Gastroesophageal sphincter (tissue), 3 donors: ENCODE data around the gene NLRC3.

Experiments
- POLR2A ChIP-seq, 2 donors: fragments of 450-650 bp; IDR thresholded peaks; one replicate each; pipeline ENCODE4 v1.6.1; 2017; ENCODE audit warnings: antibody characterized with exemption in 2 of 2, mild to moderate bottlenecking in 2 of 2, moderate library complexity in 1 of 2
- TF ChIP-seq, protein P1 (sequence below), 4 experiments: fragments of 200-600 bp in 2 of 4; fragments of 450-650 bp in 2 of 4; sonication (generic) in 1 of 4; IDR thresholded peaks; one replicate each; pipeline ENCODE4 v1.5.1; 2017 to 2019; ENCODE audit warnings: antibody characterized with exemption in 4 of 4, mild to moderate bottlenecking in 2 of 4, moderate library complexity in 2 of 4

DNA sequence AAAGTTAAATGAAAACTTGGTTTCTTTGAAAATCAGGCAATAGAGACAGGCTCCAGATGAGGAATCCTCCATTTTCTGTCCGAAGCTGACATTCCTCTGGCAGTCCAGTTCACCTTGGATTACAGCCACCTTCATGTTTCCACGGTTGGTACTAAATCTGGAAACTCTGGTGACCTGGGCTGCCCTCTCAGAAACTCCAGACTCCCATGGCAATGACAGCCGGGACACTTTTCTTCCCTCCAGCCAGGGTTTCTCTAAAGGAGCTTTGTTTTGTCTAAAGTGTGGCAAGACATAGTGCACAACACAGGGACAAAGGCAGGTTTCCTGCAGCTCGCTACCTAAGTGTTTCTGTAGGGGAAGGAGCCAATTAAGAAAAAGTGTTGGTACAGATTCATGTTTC lies 40.4 kb downstream of the NLRC3 start:
- TF ChIP-seq, protein P1, sequence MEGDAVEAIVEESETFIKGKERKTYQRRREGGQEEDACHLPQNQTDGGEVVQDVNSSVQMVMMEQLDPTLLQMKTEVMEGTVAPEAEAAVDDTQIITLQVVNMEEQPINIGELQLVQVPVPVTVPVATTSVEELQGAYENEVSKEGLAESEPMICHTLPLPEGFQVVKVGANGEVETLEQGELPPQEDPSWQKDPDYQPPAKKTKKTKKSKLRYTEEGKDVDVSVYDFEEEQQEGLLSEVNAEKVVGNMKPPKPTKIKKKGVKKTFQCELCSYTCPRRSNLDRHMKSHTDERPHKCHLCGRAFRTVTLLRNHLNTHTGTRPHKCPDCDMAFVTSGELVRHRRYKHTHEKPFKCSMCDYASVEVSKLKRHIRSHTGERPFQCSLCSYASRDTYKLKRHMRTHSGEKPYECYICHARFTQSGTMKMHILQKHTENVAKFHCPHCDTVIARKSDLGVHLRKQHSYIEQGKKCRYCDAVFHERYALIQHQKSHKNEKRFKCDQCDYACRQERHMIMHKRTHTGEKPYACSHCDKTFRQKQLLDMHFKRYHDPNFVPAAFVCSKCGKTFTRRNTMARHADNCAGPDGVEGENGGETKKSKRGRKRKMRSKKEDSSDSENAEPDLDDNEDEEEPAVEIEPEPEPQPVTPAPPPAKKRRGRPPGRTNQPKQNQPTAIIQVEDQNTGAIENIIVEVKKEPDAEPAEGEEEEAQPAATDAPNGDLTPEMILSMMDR (IDR thresholded peaks at IDR 0.05), result no peak
- TF ChIP-seq POLR2A (IDR thresholded peaks at IDR 0.05), result no peak
